ENCODE results near the gene RGS7BP. TPM values are rescaled to one million over a fixed set of nuclear protein-coding genes. Genes with fewer than 3 reads are reported as not detected.

The RGS7BP gene
- total RNA-seq, 2 experiments from 2014 or later = not detected

DNA sequence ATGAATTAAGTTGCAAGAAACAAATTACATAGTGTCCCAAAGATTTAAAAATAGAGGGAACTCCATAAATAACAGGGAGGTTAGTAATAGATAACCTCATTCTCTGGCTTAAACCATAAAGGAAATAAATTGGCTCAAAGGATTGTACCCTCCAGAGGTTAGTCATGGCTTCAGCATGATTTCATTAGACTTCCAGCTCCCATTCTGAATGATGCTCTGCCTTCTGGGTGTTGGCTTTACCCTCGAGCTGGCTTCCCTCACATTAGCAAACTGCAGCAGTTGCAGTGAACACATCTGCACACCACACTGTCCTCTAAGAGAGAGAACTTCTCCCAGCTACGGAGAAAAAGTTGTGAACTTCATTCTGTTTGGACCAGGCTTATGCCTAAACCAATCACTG is 70.4 kb downstream of the RGS7BP start:
- no peak overlapping the region for H3K4me3 Mint-ChIP-seq
- ChIA-PET CTCF (no interaction called here), POLR2A (no interaction called here)
- no peak for DNase-seq
- no peaks in the 10 kb centered on the region for H3K36me3 Mint-ChIP-seq (ENCODE audit: low read depth)
- no peaks in the 10 kb centered on the region for H3K9me3 Mint-ChIP-seq
- H3K27ac Mint-ChIP-seq = no peak overlapping the region
- H3K27me3 Mint-ChIP-seq = peaks cover 4% of the 10 kb centered on the region
- no peaks in the 10 kb centered on the region for H3K4me1 Mint-ChIP-seq

DNA sequence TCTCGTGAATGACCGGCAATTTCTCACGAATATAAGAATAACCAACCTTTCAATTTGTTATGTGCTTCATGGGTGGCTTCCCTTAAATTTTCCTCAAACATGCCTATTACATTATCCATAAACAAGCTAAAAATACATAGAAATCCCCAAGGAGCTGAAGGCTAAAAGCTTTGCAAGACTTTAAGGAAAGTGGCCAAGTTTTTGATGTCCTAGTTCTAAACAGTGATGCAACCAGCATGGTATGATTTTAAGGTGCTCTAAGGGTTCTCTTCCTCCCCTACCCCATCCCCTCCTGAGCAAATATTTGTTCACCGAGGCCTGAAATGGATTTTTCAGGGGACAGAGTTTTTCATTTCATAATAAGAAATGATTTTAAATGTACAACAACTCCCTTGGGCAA is 79.8 kb downstream of the RGS7BP start:
- Mint-ChIP-seq H3K4me1 (no peaks in the 10 kb centered on the region), H3K27me3 (peaks cover 5% of the 10 kb centered on the region), H3K9me3 (no peaks in the 10 kb centered on the region), H3K36me3 (ENCODE audit: low read depth) (no peaks in the 10 kb centered on the region), H3K4me3 (no peak overlapping the region), H3K27ac (no peak overlapping the region)
- ChIA-PET CTCF (no interaction called here), POLR2A (no interaction called here)
- no peak for DNase-seq

DNA sequence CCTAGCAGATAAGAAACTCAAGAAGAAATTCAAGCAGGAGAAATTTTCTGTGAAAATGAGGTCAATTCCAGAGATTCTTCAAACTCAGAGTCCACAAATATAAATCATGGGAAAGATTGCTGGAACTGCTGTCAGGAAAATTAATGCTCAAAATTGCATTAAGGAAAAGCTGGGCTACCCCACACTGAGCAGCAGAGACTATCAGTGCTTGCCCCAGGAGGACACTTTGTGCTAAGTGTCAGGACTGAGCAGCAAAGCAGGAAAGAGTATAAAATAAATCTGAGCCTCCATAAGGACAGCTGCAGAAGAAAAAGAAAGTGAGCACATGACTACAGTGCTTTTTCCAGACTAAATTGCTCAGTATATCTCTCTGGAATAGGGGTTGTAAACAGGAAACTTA is 81.6 kb downstream of the RGS7BP start:
- Mint-ChIP-seq H3K4me3 (no peak overlapping the region), H3K4me1 (no peaks in the 10 kb centered on the region), H3K36me3 (ENCODE audit: low read depth) (no peaks in the 10 kb centered on the region), H3K27me3 (peaks cover 5% of the 10 kb centered on the region), H3K27ac (no peak overlapping the region), H3K9me3 (no peaks in the 10 kb centered on the region)
- POLR2A ChIA-PET = no interaction called here
- CTCF ChIA-PET = no interaction called here
- no peak for DNase-seq

DNA sequence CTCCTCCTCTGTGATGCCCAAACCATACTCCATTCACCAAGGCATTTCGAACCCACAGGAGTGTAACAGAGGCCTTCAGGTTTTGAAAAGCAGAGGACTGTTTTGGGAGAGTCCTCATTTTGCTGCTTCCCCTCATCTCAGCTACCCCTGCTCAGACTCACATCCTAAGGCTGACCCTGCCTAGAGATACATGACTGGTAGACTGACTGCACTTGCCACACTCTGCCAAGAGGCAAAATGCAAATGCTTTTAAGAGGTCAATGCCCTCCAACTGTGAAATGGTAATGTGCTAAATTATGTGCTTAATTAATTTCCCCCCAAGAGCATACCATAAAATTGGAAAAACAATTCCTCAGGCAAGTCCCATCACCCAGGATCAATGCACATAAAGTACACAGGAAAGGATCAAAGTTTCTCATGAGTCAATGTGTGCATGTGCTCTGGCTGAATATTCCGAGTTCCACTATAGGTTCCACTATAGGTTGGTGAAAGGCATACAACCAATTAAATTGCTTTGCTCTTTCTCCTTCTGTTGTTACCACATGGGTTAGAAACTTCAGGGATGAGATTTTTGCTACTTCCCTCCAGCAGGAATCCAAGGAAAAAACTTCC is 87.0 kb downstream of the RGS7BP start:
- peaks cover 4% of the 10 kb centered on the region for H3K27me3 Mint-ChIP-seq
- H3K9me3 Mint-ChIP-seq = no peaks in the 10 kb centered on the region
- ChIA-PET POLR2A (no interaction called here), CTCF (interaction anchor here (0.6 kb wide), 1 partner anchor 15 kb away, joined by 3 read pairs; no protein-coding TSS in a partner anchor)
- H3K4me1 Mint-ChIP-seq = no peaks in the 10 kb centered on the region
- H3K4me3 Mint-ChIP-seq = no peak overlapping the region
- H3K27ac Mint-ChIP-seq = no peak overlapping the region
- no peaks in the 10 kb centered on the region for H3K36me3 Mint-ChIP-seq (ENCODE audit: low read depth)
- DNase-seq = no peak

DNA sequence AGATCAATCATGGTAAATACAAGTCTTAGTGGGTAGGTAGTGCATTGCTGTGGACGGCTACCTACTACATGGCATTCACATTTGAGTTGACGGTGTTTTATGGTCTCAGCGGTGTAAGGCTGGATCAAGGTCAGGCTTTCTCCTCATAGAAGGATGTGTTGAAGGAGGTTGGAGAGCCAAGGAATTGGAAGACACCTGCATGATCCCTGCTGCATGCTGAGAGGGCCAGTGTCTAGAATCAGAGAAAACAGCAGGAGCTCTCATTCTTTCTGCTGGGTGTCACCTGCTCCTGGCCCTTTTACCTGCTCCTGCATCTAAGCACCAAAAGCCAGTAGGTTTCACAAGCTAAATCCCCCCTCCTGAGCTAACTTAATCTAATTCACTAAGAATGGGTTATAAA is 88.2 kb downstream of the RGS7BP start:
- H3K9me3 Mint-ChIP-seq = no peaks in the 10 kb centered on the region
- CTCF ChIA-PET = no interaction called here
- H3K36me3 Mint-ChIP-seq (ENCODE audit: low read depth) = no peaks in the 10 kb centered on the region
- POLR2A ChIA-PET = no interaction called here
- no peak overlapping the region for H3K27ac Mint-ChIP-seq
- H3K4me1 Mint-ChIP-seq = no peaks in the 10 kb centered on the region
- no peak overlapping the region for H3K4me3 Mint-ChIP-seq
- DNase-seq = no peak
- H3K27me3 Mint-ChIP-seq = peaks cover 4% of the 10 kb centered on the region

DNA sequence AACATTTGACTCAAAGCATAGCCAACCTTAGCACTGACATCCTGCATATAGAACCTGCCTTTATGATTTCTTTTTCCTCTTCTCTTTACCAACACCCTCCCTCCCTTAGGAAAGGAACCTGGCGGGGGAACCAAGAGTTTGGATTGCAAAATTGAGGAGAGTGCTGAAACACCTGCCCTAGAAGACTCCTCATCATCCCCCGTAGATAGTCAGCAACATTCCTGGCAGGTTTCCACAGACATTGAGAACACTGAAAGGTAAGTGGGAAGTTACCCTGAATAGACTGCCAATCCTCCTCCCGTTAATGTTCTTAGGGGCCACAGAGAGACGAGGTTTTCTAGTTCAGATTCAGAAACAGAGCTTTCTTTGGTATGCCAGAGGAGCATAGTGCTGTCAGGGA is 88.8 kb downstream of the RGS7BP start:
- no peak overlapping the region for H3K27ac Mint-ChIP-seq
- ChIA-PET CTCF (no interaction called here), POLR2A (no interaction called here)
- H3K9me3 Mint-ChIP-seq = no peaks in the 10 kb centered on the region
- no peaks in the 10 kb centered on the region for H3K4me1 Mint-ChIP-seq
- H3K27me3 Mint-ChIP-seq = peaks cover 3% of the 10 kb centered on the region
- H3K4me3 Mint-ChIP-seq = no peak overlapping the region
- no peak for DNase-seq
- no peaks in the 10 kb centered on the region for H3K36me3 Mint-ChIP-seq (ENCODE audit: low read depth)

DNA sequence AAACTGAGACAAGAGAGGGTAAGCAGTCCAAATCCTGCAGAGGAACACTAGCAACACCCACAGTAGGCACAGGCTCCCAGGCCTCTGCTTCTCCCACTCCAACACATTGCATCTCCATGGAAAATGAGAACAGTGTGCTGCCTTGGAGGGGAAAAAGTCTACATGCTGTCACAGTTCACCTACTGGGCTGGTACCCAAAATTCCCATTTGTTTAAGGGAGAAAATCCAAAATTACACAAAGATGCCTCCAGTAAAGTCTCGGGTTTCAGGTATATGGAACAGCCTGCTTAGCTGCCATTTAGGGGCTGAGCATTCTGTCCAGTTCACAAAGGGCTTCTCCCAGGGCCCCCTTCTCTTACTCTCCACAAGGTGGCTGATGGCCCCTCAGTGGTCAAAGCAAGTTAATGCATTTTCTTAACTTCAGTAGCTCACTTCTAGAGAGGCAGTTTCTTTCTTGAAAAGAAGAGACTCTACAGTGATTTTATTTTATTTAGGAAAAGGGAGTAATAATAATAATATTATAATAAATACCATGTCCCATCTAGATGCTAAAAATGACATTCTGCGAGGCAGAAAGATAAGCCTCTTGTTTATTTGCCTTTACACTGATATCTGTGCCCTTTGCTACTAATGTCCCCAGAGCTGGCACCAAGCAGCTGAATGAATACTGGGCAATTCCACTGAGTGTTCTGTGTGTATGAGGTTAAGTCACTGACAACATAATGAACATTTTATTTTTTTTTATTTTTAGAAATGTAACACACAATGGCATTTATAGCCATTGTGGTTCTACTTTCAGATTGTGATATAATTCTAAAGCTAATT is 89.4 kb downstream of the RGS7BP start:
- DNase-seq = no peak
- Mint-ChIP-seq H3K9me3 (no peaks in the 10 kb centered on the region), H3K4me1 (no peaks in the 10 kb centered on the region), H3K36me3 (ENCODE audit: low read depth) (no peaks in the 10 kb centered on the region), H3K27me3 (peaks cover 3% of the 10 kb centered on the region), H3K27ac (no peak overlapping the region), H3K4me3 (no peak overlapping the region)
- ChIA-PET POLR2A (no interaction called here), CTCF (no interaction called here)

DNA sequence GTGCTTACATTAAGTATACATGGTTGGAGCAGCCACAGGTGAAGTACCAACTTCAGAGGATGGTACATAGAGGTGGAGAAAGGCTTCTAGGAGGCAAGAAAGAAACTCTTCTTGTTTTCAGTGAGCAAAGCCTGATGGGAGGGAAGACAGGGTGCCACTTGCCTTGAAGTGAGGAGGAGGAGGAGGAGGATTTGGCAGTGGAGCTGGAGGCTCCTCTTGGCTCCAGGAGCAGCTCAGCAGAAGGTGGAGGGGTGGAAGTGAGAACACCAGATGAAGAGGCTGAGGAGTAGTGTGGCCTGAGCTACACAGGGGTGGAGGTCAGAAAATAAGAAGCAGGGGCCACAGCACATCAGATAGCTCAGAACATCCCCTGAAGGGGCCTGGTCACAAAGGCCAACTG is 93.4 kb downstream of the RGS7BP start:
- no peaks in the 10 kb centered on the region for H3K36me3 Mint-ChIP-seq (ENCODE audit: low read depth)
- ChIA-PET POLR2A (no interaction called here), CTCF (no interaction called here)
- no peaks in the 10 kb centered on the region for H3K9me3 Mint-ChIP-seq
- no peak overlapping the region for H3K27ac Mint-ChIP-seq
- no peaks in the 10 kb centered on the region for H3K27me3 Mint-ChIP-seq
- H3K4me3 Mint-ChIP-seq = no peak overlapping the region
- DNase-seq = no peak
- no peaks in the 10 kb centered on the region for H3K4me1 Mint-ChIP-seq

DNA sequence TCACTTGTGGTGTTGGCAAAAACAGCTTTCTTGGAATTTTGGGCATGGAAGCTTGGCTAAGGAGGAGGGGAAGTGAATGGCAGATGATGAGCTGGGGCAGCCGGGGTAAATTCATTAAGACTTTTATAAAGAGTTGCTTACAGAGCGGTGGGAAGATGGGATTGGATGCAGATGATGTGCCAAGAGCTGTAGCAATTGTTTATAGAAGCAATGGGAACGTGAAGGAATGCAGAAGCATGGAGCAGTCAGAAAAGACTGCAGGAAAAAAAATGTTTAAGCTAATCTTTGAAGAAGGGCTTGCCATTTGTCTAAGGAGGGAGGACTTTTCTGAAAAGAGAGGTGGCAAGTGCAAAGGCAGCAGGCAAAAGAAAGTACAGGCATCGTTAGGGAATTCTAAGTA is 97.9 kb downstream of the RGS7BP start:
- POLR2A ChIA-PET = no interaction called here
- H3K27me3 Mint-ChIP-seq = peaks cover 13% of the 10 kb centered on the region
- CTCF ChIA-PET = no interaction called here
- H3K4me3 Mint-ChIP-seq = no peak overlapping the region
- no peak for DNase-seq
- H3K27ac Mint-ChIP-seq = no peak overlapping the region
- no peaks in the 10 kb centered on the region for H3K36me3 Mint-ChIP-seq (ENCODE audit: low read depth)
- no peaks in the 10 kb centered on the region for H3K4me1 Mint-ChIP-seq
- H3K9me3 Mint-ChIP-seq = no peaks in the 10 kb centered on the region

DNA sequence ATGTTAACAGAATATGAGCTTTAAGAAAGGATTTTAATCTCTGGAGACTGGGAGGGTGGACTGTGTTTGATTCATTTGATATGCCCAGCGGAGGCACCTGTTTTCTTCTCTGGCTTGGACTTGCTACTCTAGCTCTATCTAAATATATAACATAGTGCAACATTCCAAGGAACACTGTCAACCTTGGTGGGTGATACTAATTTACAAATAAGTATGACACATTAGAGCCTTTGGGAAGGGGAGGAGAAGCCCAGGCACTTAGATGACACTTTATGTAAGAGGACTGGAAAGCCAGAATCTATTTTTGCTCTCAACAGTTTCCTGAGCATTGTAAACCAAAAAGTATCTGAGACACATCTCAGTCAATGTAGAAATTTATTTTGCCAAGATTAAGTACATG is 101.1 kb downstream of the RGS7BP start:
- POLR2A ChIA-PET = no interaction called here
- H3K9me3 Mint-ChIP-seq = no peaks in the 10 kb centered on the region
- no peak for DNase-seq
- no peaks in the 10 kb centered on the region for H3K36me3 Mint-ChIP-seq (ENCODE audit: low read depth)
- no peaks in the 10 kb centered on the region for H3K4me1 Mint-ChIP-seq
- peaks cover 24% of the 10 kb centered on the region for H3K27me3 Mint-ChIP-seq
- no peak overlapping the region for H3K27ac Mint-ChIP-seq
- H3K4me3 Mint-ChIP-seq = no peak overlapping the region
- CTCF ChIA-PET = interaction anchor here (0.7 kb wide), 1 partner anchor 14 kb away, joined by 3 read pairs; no protein-coding TSS in a partner anchor

DNA sequence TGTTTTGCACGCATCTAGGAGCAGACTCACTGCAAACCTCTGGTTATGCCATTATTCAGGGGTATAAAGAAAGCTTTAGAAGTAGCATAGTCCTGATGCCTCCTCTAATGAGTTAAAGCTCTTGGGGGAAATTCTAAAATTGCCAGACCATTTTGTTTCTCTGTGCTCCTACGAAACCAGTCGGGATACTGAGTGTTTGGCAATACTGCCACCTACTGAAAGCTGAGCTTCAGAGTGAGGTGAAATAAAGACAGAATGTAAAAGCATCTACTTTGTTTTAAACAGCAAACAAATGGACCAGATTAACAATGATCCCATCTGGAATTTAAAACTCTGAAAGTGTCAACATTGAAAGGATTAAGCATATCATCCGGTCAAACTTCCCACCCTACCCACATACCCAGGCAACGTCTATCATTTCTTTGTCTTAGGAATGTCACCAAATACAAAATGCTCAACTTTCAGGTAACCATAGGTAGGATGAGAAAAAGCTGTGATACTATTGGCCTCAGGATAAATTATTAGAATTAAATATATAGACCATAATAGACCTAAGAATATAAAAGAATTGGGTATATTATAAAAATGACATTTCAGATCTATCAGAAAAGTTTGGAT is 106.6 kb downstream of the RGS7BP start:
- no peak overlapping the region for H3K27ac Mint-ChIP-seq
- no peaks in the 10 kb centered on the region for H3K9me3 Mint-ChIP-seq
- POLR2A ChIA-PET = no interaction called here
- H3K4me1 Mint-ChIP-seq = no peaks in the 10 kb centered on the region
- CTCF ChIA-PET = interaction anchor here (1.1 to 3.0 kb wide), 3 partner anchors 14 to 384 kb away, joined by 5 to 7 read pairs (median 7); no protein-coding TSS in a partner anchor
- DNase-seq = no peak
- no peak overlapping the region for H3K4me3 Mint-ChIP-seq
- no peaks in the 10 kb centered on the region for H3K36me3 Mint-ChIP-seq (ENCODE audit: low read depth)
- peaks cover 38% of the 10 kb centered on the region for H3K27me3 Mint-ChIP-seq

DNA sequence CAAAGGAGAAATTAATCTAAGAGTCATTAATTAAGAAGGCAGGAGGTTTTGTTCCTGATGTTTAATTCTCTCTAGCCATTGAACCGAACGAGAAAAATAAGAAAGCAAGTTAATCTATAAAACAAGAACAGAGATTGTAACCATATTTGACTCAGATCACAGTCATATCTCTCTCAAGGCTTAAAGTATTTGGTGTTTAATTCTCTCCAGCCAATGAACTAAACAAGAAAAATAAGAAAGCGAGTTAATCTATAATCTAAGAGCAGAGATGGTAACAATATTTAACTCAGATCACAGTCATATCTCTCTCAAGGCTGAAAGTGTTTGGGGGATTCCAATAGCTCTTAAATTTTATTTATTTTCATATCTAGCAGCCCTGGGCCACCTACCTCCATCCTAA is 110.1 kb downstream of the RGS7BP start:
- no peak overlapping the region for H3K4me3 Mint-ChIP-seq
- ChIA-PET CTCF (no interaction called here), POLR2A (no interaction called here)
- H3K4me1 Mint-ChIP-seq = no peaks in the 10 kb centered on the region
- H3K36me3 Mint-ChIP-seq (ENCODE audit: low read depth) = no peaks in the 10 kb centered on the region
- H3K9me3 Mint-ChIP-seq = no peaks in the 10 kb centered on the region
- DNase-seq = no peak
- peaks cover 25% of the 10 kb centered on the region for H3K27me3 Mint-ChIP-seq
- no peak overlapping the region for H3K27ac Mint-ChIP-seq

DNA sequence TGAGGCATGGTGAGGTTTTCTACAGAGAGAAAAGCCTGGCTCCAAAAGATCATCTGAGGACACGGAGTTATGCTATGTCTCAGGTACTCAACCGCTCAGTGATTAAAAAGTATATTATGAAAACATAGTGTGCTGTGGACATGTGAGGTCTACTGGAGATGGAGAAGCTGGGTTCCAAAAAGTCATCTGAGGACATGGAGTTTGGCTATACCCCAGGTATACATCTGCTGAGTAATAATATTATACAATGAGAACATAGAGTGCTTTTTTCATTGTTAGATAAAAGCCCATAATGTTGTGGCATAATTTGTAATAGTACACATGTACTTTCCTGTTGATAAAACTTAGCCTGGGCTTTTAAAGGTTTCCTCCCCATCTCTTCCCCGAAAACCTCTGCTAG is 113.8 kb downstream of the RGS7BP start:
- Mint-ChIP-seq H3K4me1 (no peaks in the 10 kb centered on the region), H3K27me3 (peaks cover 14% of the 10 kb centered on the region), H3K36me3 (ENCODE audit: low read depth) (no peaks in the 10 kb centered on the region), H3K9me3 (no peaks in the 10 kb centered on the region), H3K27ac (no peak overlapping the region), H3K4me3 (no peak overlapping the region)
- DNase-seq = no peak
- POLR2A ChIA-PET = no interaction called here
- CTCF ChIA-PET = no interaction called here

DNA sequence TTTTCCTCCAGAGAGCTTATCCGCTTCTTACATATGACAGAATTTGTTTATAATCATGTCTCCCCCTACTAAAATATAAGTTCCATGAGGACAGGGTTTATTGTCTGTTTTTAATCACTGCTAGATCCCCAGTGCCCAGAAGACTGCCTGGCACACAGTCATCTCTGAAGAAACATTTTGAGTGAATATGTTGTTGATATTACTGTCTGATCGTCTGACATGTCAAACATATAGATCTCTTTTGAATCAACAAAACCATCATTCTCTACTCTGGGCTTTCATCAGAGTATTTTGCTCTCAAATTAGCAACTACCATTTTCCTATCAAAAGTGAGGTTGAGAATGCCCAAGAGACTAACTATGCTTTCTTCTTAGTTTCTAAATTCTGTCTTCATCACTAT is 117.2 kb downstream of the RGS7BP start:
- Mint-ChIP-seq H3K36me3 (ENCODE audit: low read depth) (no peaks in the 10 kb centered on the region), H3K27me3 (peaks cover 12% of the 10 kb centered on the region), H3K9me3 (no peaks in the 10 kb centered on the region), H3K4me1 (no peaks in the 10 kb centered on the region), H3K27ac (no peak overlapping the region), H3K4me3 (no peak overlapping the region)
- POLR2A ChIA-PET = no interaction called here
- DNase-seq = no peak
- CTCF ChIA-PET = no interaction called here
